NCI-H1105 treated with DMSO at 0.1 percent for 48 hours (cell line): ENCODE results near the gene FA2H.
A peak's percentile ranks its signal among the peaks of the same experiment; 100 is the strongest.
"Not testable (repeated sequence)": the region's sequence is repeated elsewhere in the genome, so short reads cannot be mapped to it uniquely, and the experiment has no call there.

ENCODE experiments used
- DNase-seq: peaks from one replicate; lab custom pipeline; 2025; lab: John Stamatoyannopoulos, UW

FA2H gene

GRCh38 chr16:74774223-74775139 lies at the start of gene FA2H:
Gene FA2H, minus strand, starts transcription at chr16:74774820. Its CDS starts 65 bp downstream, at chr16:74774755.
- peak; percentile 82 for DNase-seq

- no peak for DNase-seq
Observed at GRCh38 chr16:74817851-74818250, 43.2 kb upstream of the FA2H start.

GRCh38 chr16:74813109-74813641 lies 38.6 kb upstream of the FA2H start:
- DNase-seq = peak; percentile 70

GRCh38 chr16:74811911-74812310 lies 37.3 kb upstream of the FA2H start:
- DNase-seq = no peak

GRCh38 chr16:74811216-74811615 lies 36.6 kb upstream of the FA2H start:
- not testable (repeated sequence) for DNase-seq

GRCh38 chr16:74807052-74807646 lies 32.5 kb upstream of the FA2H start:
- DNase-seq = no peak

- DNase-seq = no peak
Observed at GRCh38 chr16:74800216-74800871, 25.7 kb upstream of the FA2H start.

- no peak for DNase-seq
Observed at GRCh38 chr16:74797414-74797813, 22.8 kb upstream of the FA2H start.

- no peak for DNase-seq
Observed at GRCh38 chr16:74795104-74795503, 20.5 kb upstream of the FA2H start.

- no peak for DNase-seq
Observed at GRCh38 chr16:74794668-74795067, 20.0 kb upstream of the FA2H start.

- no peak for DNase-seq
Observed at GRCh38 chr16:74793571-74793970, 19.0 kb upstream of the FA2H start.

- DNase-seq = no peak
Observed at GRCh38 chr16:74792225-74792624, 17.6 kb upstream of the FA2H start.

- not testable (repeated sequence) for DNase-seq
Observed at GRCh38 chr16:74791749-74792148, 17.1 kb upstream of the FA2H start.

GRCh38 chr16:74788108-74788507 lies 13.5 kb upstream of the FA2H start:
- no peak for DNase-seq

- DNase-seq = no peak
Observed at GRCh38 chr16:74785031-74785430, 10.4 kb upstream of the FA2H start.

- DNase-seq = no peak
Observed at GRCh38 chr16:74778646-74779045, 4.0 kb upstream of the FA2H start.

- no peak for DNase-seq
Observed at GRCh38 chr16:74776926-74777325, 2.3 kb upstream of the FA2H start.

GRCh38 chr16:74775255-74775654 lies 635 bp upstream of the FA2H start:
- no peak for DNase-seq

GRCh38 chr16:74773446-74774222 lies 986 bp downstream of the FA2H start:
- no peak for DNase-seq

- DNase-seq = no peak
Observed at GRCh38 chr16:74771656-74772315, 2.8 kb downstream of the FA2H start.

GRCh38 chr16:74770831-74771526 lies 3.6 kb downstream of the FA2H start:
- no peak for DNase-seq
